GM18505 (cell line): Measurements from ENCODE around the gene MCCC2.
"Not testable (repeated sequence)": the region's sequence is repeated elsewhere in the genome, so short reads cannot be mapped to it uniquely, and the experiment has no call there.

ENCODE experiments used
- ATAC-seq: cut with Tn5 transposase; IDR thresholded peaks from one replicate; pipeline ENCODE4 v1.9.1; 2021; ENCODE audit not compliant: unreplicated experiment
- POLR2A ChIP-seq: IDR thresholded peaks from 4 replicates; pipeline ENCODE4 v1.6.1; 2011; ENCODE audit warnings: borderline replicate concordance; ENCODE audit not compliant: insufficient read depth, insufficient read length; ENCODE audit errors: extremely low read depth

Gene MCCC2

GRCh38 chr5:71586052-71586940 lies 844 bp upstream of the MCCC2 start:
- TF ChIP-seq POLR2A = no peak
- ATAC-seq = peak; percentile 1

- ATAC-seq = peak; percentile 1
- no peak for TF ChIP-seq POLR2A
Observed at GRCh38 chr5:71587766-71588532, 809 bp downstream of the MCCC2 start.

- no peak for ATAC-seq
- no peak for TF ChIP-seq POLR2A
Observed at GRCh38 chr5:71588533-71588885, 1.4 kb downstream of the MCCC2 start.

- no peak for ATAC-seq
- TF ChIP-seq POLR2A = no peak
Observed at GRCh38 chr5:71589903-71590302, 2.8 kb downstream of the MCCC2 start.

GRCh38 chr5:71591100-71591499 lies 4.0 kb downstream of the MCCC2 start:
- TF ChIP-seq POLR2A = no peak
- no peak for ATAC-seq

- no peak for TF ChIP-seq POLR2A
- no peak for ATAC-seq
Observed at GRCh38 chr5:71596169-71596568, 9.0 kb downstream of the MCCC2 start.

- no peak for ATAC-seq
- TF ChIP-seq POLR2A = no peak
Observed at GRCh38 chr5:71597001-71597400, 9.9 kb downstream of the MCCC2 start.

- TF ChIP-seq POLR2A = no peak
- ATAC-seq = no peak
Observed at GRCh38 chr5:71600783-71601182, 13.6 kb downstream of the MCCC2 start.

GRCh38 chr5:71601222-71602026 lies 14.3 kb downstream of the MCCC2 start:
- ATAC-seq = peak; percentile 81
- TF ChIP-seq POLR2A = no peak

GRCh38 chr5:71609916-71610315 lies 22.8 kb downstream of the MCCC2 start:
- not testable (repeated sequence) for ATAC-seq

GRCh38 chr5:71615809-71616208 lies 28.7 kb downstream of the MCCC2 start:
- no peak for ATAC-seq
- TF ChIP-seq POLR2A = no peak

- no peak for ATAC-seq
- no peak for TF ChIP-seq POLR2A
Observed at GRCh38 chr5:71620630-71621029, 33.5 kb downstream of the MCCC2 start.

- TF ChIP-seq POLR2A = no peak
- no peak for ATAC-seq
Observed at GRCh38 chr5:71621268-71621667, 34.1 kb downstream of the MCCC2 start.

GRCh38 chr5:71621741-71622140 lies 34.6 kb downstream of the MCCC2 start:
- no peak for ATAC-seq

GRCh38 chr5:71623221-71623794 lies 36.2 kb downstream of the MCCC2 start:
- TF ChIP-seq POLR2A = no peak
- ATAC-seq = no peak

More at GRCh38 chr5:71621741-71622140, 34.6 kb downstream of the MCCC2 start:
- no peak for TF ChIP-seq POLR2A
